Breast epithelium (tissue), 3 donors: Measurements from ENCODE around the gene GSG1.

Source experiments
- POLR2A ChIP-seq: fragments of 450-650 bp; IDR thresholded peaks from one replicate; pipeline ENCODE4 v1.6.1; 2016; ENCODE audit warnings: antibody characterized with exemption, mild to moderate bottlenecking, moderate library complexity
- TF ChIP-seq, protein P1 (sequence below), 3 donors: fragments of 450-650 bp; IDR thresholded peaks; one replicate each; pipeline ENCODE4 v1.5.1; 2016 to 2017; ENCODE audit warnings: antibody characterized with exemption in 3 of 3, mild to moderate bottlenecking in 3 of 3, moderate library complexity in 3 of 3

DNA sequence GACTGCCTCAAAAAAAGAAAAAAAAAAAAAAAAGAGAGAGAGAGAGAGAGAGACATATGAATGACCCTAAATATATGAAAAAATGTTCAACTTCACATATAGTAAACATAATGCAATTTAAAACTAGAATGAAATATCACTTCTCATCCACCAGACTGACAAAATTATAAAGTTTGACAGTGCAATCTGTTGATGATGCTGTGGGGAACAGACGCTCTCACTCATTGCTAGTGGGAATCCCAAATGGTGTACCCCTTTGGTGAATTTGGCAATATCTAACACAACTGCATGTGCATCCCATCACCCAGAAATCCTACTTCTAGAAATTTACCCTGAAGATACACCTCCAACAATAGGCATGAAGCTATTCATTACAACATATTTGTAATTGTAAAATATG, 2.3 kb upstream of the GSG1 start:
- TF ChIP-seq POLR2A, result no peak
- TF ChIP-seq, protein P1, sequence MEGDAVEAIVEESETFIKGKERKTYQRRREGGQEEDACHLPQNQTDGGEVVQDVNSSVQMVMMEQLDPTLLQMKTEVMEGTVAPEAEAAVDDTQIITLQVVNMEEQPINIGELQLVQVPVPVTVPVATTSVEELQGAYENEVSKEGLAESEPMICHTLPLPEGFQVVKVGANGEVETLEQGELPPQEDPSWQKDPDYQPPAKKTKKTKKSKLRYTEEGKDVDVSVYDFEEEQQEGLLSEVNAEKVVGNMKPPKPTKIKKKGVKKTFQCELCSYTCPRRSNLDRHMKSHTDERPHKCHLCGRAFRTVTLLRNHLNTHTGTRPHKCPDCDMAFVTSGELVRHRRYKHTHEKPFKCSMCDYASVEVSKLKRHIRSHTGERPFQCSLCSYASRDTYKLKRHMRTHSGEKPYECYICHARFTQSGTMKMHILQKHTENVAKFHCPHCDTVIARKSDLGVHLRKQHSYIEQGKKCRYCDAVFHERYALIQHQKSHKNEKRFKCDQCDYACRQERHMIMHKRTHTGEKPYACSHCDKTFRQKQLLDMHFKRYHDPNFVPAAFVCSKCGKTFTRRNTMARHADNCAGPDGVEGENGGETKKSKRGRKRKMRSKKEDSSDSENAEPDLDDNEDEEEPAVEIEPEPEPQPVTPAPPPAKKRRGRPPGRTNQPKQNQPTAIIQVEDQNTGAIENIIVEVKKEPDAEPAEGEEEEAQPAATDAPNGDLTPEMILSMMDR (IDR thresholded peaks at IDR 0.05), result no peak
